SU-DHL-6 (cell line): ENCODE results near the gene LRBA.

Experiments used
- H2AFZ ChIP-seq: fragments of 200-600 bp; sonication (generic); 2 replicates; pipeline ENCODE4 v1.6.1; 2014; ENCODE audit warnings: low read depth, mild to moderate bottlenecking, moderate library complexity, mixed read lengths, antibody characterized with exemption, low read length; ENCODE audit not compliant: severe bottlenecking
- H3F3A ChIP-seq: fragments of 200-600 bp; shearing (Covaris generic); 2 replicates; pipeline ENCODE4 v1.6.0; 2016; ENCODE audit warnings: antibody characterized with exemption, mild to moderate bottlenecking; ENCODE audit not compliant: insufficient read depth
- H3K27ac ChIP-seq: fragments of 200-600 bp; sonication (generic); 2 replicates; pipeline ENCODE4 v1.5.1; 2016; ENCODE audit warnings: low read depth, mild to moderate bottlenecking, low read length, moderate library complexity, mixed read lengths
- H3K27me3 ChIP-seq: fragments of 200-600 bp; sonication (generic), shearing (Covaris generic); 2 replicates; pipeline ENCODE4 v1.6.0; 2014; ENCODE audit warnings: mild to moderate bottlenecking, low read length
- H3K36me3 ChIP-seq: fragments of 200-600 bp; sonication (generic); 2 replicates; pipeline ENCODE4 v1.6.1; 2014; ENCODE audit warnings: mild to moderate bottlenecking, low read length, mixed read lengths
- H3K4me2 ChIP-seq: fragments of 300-600, 200-600 bp; shearing (Covaris generic), sonication (generic); 2 replicates; pipeline ENCODE4 v1.6.0; 2014; ENCODE audit warnings: low read length, low read depth, mild to moderate bottlenecking; ENCODE audit not compliant: poor library complexity, severe bottlenecking
- H3K4me3 ChIP-seq: fragments of 200-600 bp; sonication (generic); 2 replicates; pipeline ENCODE4 v1.5.1; 2014; ENCODE audit warnings: antibody characterized with exemption, low read length, mild to moderate bottlenecking, mixed read lengths; ENCODE audit not compliant: insufficient read depth, poor library complexity, severe bottlenecking
- H3K79me2 ChIP-seq: fragments of 200-600 bp; sonication (generic); 2 replicates; pipeline ENCODE4 v1.6.1; 2014; ENCODE audit warnings: mild to moderate bottlenecking, low read length, moderate library complexity; ENCODE audit not compliant: insufficient read depth
- H3K9ac ChIP-seq: fragments of 200-600 bp; sonication (generic); 2 replicates; pipeline ENCODE4 v1.7.0; 2014; ENCODE audit warnings: mild to moderate bottlenecking, low read length
- H3K9me2 ChIP-seq: fragments of 200-600 bp; sonication (generic); replicated peaks from 2 replicates; pipeline ENCODE4 v1.6.1; 2014; ENCODE audit warnings: low read length; ENCODE audit not compliant: insufficient read depth
- H3K9me3 ChIP-seq: fragments of 200-600 bp; sonication (generic); 2 replicates; pipeline ENCODE4 v1.6.1; 2014; ENCODE audit warnings: low read length, mixed read lengths; ENCODE audit not compliant: insufficient read depth
- H4K20me1 ChIP-seq: fragments of 200-600 bp; sonication (generic); 2 replicates; pipeline ENCODE4 v1.6.1; 2014; ENCODE audit warnings: low read depth, mild to moderate bottlenecking, antibody characterized with exemption, low read length, moderate library complexity, mixed read lengths
- CTCF ChIP-seq: fragments of 200-600 bp; sonication (generic); IDR thresholded peaks from one replicate; pipeline ENCODE4 v1.5.1; 2017; ENCODE audit warnings: antibody characterized with exemption, mild to moderate bottlenecking, low read length, moderate library complexity; ENCODE audit not compliant: insufficient read depth, poor library complexity, severe bottlenecking
- EZH2phosphoT487 ChIP-seq: fragments of 200-600 bp; sonication (generic), shearing (Covaris generic); conservative IDR thresholded peaks from 2 replicates; pipeline ENCODE4 v1.6.1; 2018; ENCODE audit warnings: mild to moderate bottlenecking, antibody characterized with exemption, low read length, moderate library complexity, mixed read lengths

Gene LRBA

GRCh38 chr4:150725957-150726523 lies 289.0 kb downstream of the LRBA start:
- H3K4me2 ChIP-seq = no peak overlapping the region
- no peaks in the 10 kb centered on the region for H3K27me3 ChIP-seq
- no peak overlapping the region for H3K9ac ChIP-seq
- H3K9me3 ChIP-seq = no peaks in the 10 kb centered on the region
- TF ChIP-seq CTCF = no peak
- no peak for TF ChIP-seq EZH2phosphoT487
- H3K36me3 ChIP-seq = peaks cover 8% of the 10 kb centered on the region; the same call in 1 of the 2 replicates
- H4K20me1 ChIP-seq = no peaks in the 10 kb centered on the region
- H3K9me2 ChIP-seq = no peaks in the 10 kb centered on the region
- H3K79me2 ChIP-seq = no peaks in the 10 kb centered on the region
- H3K27ac ChIP-seq = no peak overlapping the region
- no peak overlapping the region for H2AFZ ChIP-seq
- no peak overlapping the region for H3K4me3 ChIP-seq
- H3F3A ChIP-seq = no peaks in the 10 kb centered on the region

GRCh38 chr4:150723727-150724411 lies 291.2 kb downstream of the LRBA start:
- Histone ChIP-seq H3K27me3 (no peaks in the 10 kb centered on the region), H3K9me2 (no peaks in the 10 kb centered on the region), H3K79me2 (no peaks in the 10 kb centered on the region), H4K20me1 (no peaks in the 10 kb centered on the region), H3K9me3 (no peaks in the 10 kb centered on the region), H3K4me2 (no peak overlapping the region), H3K9ac (no peak overlapping the region), H3K4me3 (no peak overlapping the region), H2AFZ (no peak overlapping the region), H3K27ac (no peak overlapping the region), H3K36me3 (0 out of 2 replicates have a peak, but pooled peaks cover 3% of the 10 kb centered on the region), H3F3A (0 out of 2 replicates have a peak, but pooled peaks cover 3% of the 10 kb centered on the region)
- no peak for TF ChIP-seq EZH2phosphoT487
- TF ChIP-seq CTCF = no peak

- Histone ChIP-seq H3F3A (0 out of 2 replicates have a peak, but pooled peaks cover 3% of the 10 kb centered on the region), H3K36me3 (0 out of 2 replicates have a peak, but pooled peaks cover 3% of the 10 kb centered on the region), H3K4me3 (no peak overlapping the region), H3K9me3 (no peaks in the 10 kb centered on the region), H2AFZ (no peak overlapping the region), H3K9ac (no peak overlapping the region), H3K9me2 (no peaks in the 10 kb centered on the region), H3K27ac (no peak overlapping the region), H4K20me1 (no peaks in the 10 kb centered on the region), H3K27me3 (no peaks in the 10 kb centered on the region), H3K4me2 (no peak overlapping the region), H3K79me2 (no peaks in the 10 kb centered on the region)
- no peak for TF ChIP-seq EZH2phosphoT487
- no peak for TF ChIP-seq CTCF
Observed at GRCh38 chr4:150722908-150723362, 292.1 kb downstream of the LRBA start.
